Measurements from ENCODE around the gene CFAP68. TPM values are rescaled to one million over a fixed set of nuclear protein-coding genes. Genes with fewer than 3 reads are reported as not detected.

The CFAP68 gene
- total and polyA plus RNA-seq, 2 experiments from 2014 or later, result 9.9 to 52.8 TPM

GRCh38 chr11:111933872-111934271 is 54.5 kb downstream of the CFAP68 start:
- H3K27ac Mint-ChIP-seq, result no peak overlapping the region
- peaks cover 36% of the 10 kb centered on the region for H3K4me1 Mint-ChIP-seq
- no peaks in the 10 kb centered on the region for H3K27me3 ChIP-seq (ENCODE audit: insufficient read depth)
- peaks cover 31% of the 10 kb centered on the region for H3K4me1 ChIP-seq (ENCODE audit: insufficient read depth)
- H3K9me2 ChIP-seq (ENCODE audit: insufficient read depth), result no peaks in the 10 kb centered on the region
- DNase-seq (ENCODE audit: low spot score) (no peak), ATAC-seq (no peak)
- no peak overlapping the region for H3K4me2 ChIP-seq
- no peak overlapping the region for H3K4me3 Mint-ChIP-seq
- TF ChIP-seq ZNF331 (CRISPR knock-in tag; IDR thresholded peaks at IDR 0.05; ENCODE audit: low read depth) (no peak), ZNF462 (CRISPR knock-in tag; IDR thresholded peaks at IDR 0.05) (no peak), ZNF114 (CRISPR knock-in tag; IDR thresholded peaks at IDR 0.05) (no peak), NANOG (IDR thresholded peaks at IDR 0.05; ENCODE audit: borderline replicate concordance) (no peak), ETS1 (IDR thresholded peaks at IDR 0.05) (no peak), CREB1 (CRISPR knock-in tag; IDR thresholded peaks at IDR 0.05; ENCODE audit: low read depth) (no peak), JUNB (IDR thresholded peaks at IDR 0.05; ENCODE audit: unreplicated experiment) (no peak), EZH2 (IDR thresholded peaks at IDR 0.05; ENCODE audit: low read depth, unreplicated experiment) (no peak)
- TF ChIP-seq, protein P1, sequence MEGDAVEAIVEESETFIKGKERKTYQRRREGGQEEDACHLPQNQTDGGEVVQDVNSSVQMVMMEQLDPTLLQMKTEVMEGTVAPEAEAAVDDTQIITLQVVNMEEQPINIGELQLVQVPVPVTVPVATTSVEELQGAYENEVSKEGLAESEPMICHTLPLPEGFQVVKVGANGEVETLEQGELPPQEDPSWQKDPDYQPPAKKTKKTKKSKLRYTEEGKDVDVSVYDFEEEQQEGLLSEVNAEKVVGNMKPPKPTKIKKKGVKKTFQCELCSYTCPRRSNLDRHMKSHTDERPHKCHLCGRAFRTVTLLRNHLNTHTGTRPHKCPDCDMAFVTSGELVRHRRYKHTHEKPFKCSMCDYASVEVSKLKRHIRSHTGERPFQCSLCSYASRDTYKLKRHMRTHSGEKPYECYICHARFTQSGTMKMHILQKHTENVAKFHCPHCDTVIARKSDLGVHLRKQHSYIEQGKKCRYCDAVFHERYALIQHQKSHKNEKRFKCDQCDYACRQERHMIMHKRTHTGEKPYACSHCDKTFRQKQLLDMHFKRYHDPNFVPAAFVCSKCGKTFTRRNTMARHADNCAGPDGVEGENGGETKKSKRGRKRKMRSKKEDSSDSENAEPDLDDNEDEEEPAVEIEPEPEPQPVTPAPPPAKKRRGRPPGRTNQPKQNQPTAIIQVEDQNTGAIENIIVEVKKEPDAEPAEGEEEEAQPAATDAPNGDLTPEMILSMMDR (conservative IDR thresholded peaks at IDR 0.05; ENCODE audit: low read depth in 2 of 2), result no peak
- H3K36me3 ChIP-seq (ENCODE audit: insufficient read depth), result no peaks in the 10 kb centered on the region
- no peak overlapping the region for H3K27ac ChIP-seq (ENCODE audit: low read depth)
- H3F3A ChIP-seq (replicated peaks; ENCODE audit: low read depth), result peaks cover 14% of the 10 kb centered on the region; the same call in 1 of the 2 replicates
- H3K9me3 Mint-ChIP-seq, result no peaks in the 10 kb centered on the region; the same call in 2 of the 3 replicates
- H3K79me2 ChIP-seq (replicated peaks; ENCODE audit: insufficient read depth), result no peaks in the 10 kb centered on the region
- no peak overlapping the region for H2AFZ ChIP-seq
- no peaks in the 10 kb centered on the region; the same call in 2 of the 3 replicates for H3K36me3 Mint-ChIP-seq (ENCODE audit: low read depth)
- no peaks in the 10 kb centered on the region for H4K20me1 ChIP-seq (replicated peaks; ENCODE audit: insufficient read depth)
- H3K4me3 ChIP-seq, result no peak overlapping the region
- H3K27me3 Mint-ChIP-seq (ENCODE audit: insufficient read depth, low read depth, poor library complexity), result peaks cover 11% of the 10 kb centered on the region

Data from GM23338 (cell line).